Sigmoid colon (tissue), 7 donors: ENCODE results near the gene SESN3. TPM values are rescaled to one million over a fixed set of nuclear protein-coding genes. Genes with fewer than 3 reads are reported as not detected.

Experiments
- DNase-seq: peaks from one replicate; pipeline ENCODE4 v3.0.0-alpha.2; 2019
- H3K27ac ChIP-seq, 4 donors: fragments of 200-600 bp; sonication (generic); one replicate each; pipeline ENCODE4 v1.5.1; 2016 to 2019; ENCODE audit warnings: mild to moderate bottlenecking in 1 of 4
- H3K27me3 ChIP-seq, 3 donors: fragments of 200-600 bp; sonication (generic); one replicate each; pipeline ENCODE4 v1.5.1; 2019; ENCODE audit warnings: mild to moderate bottlenecking in 1 of 3
- H3K36me3 ChIP-seq, 4 donors: fragments of 200-600 bp; sonication (generic); one replicate each; pipeline ENCODE4 v1.5.1; 2016 to 2019
- H3K4me1 ChIP-seq, 4 donors: fragments of 200-600 bp; sonication (generic); one replicate each; pipeline ENCODE4 v1.5.1; 2017 to 2019
- H3K4me3 ChIP-seq, 4 donors: fragments of 200-600 bp; sonication (generic); one replicate each; pipeline ENCODE4 v1.5.1; 2017 to 2019; ENCODE audit warnings: mild to moderate bottlenecking in 2 of 4, moderate library complexity in 1 of 4
- H3K9me3 ChIP-seq, 4 donors: fragments of 200-600 bp in 3 of 4; sonication (generic) in 3 of 4; one replicate each; pipeline versions ENCODE4 v1.5.1 to v1.6.1; 2013 to 2019
- EP300 ChIP-seq, 4 donors: sonication (generic); formaldehyde crosslinking; IDR thresholded peaks; one replicate each; pipeline ENCODE4 v1.6.1; 2017; ENCODE audit warnings: antibody characterized with exemption in 4 of 4
- POLR2A ChIP-seq, 2 donors: fragments of 450-650 bp; IDR thresholded peaks; one replicate each; pipeline ENCODE4 v1.6.1; 2016; ENCODE audit warnings: antibody characterized with exemption in 2 of 2, mild to moderate bottlenecking in 2 of 2, moderate library complexity in 2 of 2
- POLR2AphosphoS5 ChIP-seq, 4 donors: sonication (generic); formaldehyde crosslinking; IDR thresholded peaks; one replicate each; pipeline ENCODE4 v1.6.1; 2017; ENCODE audit warnings: antibody characterized with exemption in 4 of 4
- WGBS, 2 donors: extraction: QIAGEN DNeasy Blood & Tissue Kit; methylation state at CpG; one replicate each; pipeline ENCODE4 v1.1.7; 2013; 5-methylcytosine and 5-hydroxymethylcytosine counted together
- intact Hi-C: fragments of 100-400 bp; cut with DNase I; formaldehyde crosslinking; loops from one replicate; pipeline ENCODE4 v1.15.1; 2023
- polyA plus RNA-seq, 3 donors: library from polyadenylated mRNA; stranded (reverse); fragments of 200-250 nt; gene quantifications; one replicate each; pipeline ENCODE4 v1.2.3, GENCODE V29; 2013
- total RNA-seq, 4 donors: library from RNA; depleted of rRNA; stranded (reverse); fragments of >200 nt; gene quantifications; one replicate each; pipeline ENCODE4 v1.1.0, GENCODE V29; 2016
- TF ChIP-seq, protein P1 (sequence below), 4 experiments: fragments of 450-650 bp in 3 of 4; fragments of 200-600 bp in 1 of 4; IDR thresholded peaks; one replicate each; pipeline ENCODE4 v1.5.1; 2016 to 2019; ENCODE audit warnings: antibody characterized with exemption in 4 of 4, mild to moderate bottlenecking in 3 of 4, moderate library complexity in 2 of 4
- donor health status: healthy with polysubstance abuse.
- donor health status: Bipolar disorder and iron deficiency.
- donor health status: healthy.

Gene SESN3
- total and polyA plus RNA-seq, 7 donors: 2.1 to 20.8 (median 8.7) TPM

DNA sequence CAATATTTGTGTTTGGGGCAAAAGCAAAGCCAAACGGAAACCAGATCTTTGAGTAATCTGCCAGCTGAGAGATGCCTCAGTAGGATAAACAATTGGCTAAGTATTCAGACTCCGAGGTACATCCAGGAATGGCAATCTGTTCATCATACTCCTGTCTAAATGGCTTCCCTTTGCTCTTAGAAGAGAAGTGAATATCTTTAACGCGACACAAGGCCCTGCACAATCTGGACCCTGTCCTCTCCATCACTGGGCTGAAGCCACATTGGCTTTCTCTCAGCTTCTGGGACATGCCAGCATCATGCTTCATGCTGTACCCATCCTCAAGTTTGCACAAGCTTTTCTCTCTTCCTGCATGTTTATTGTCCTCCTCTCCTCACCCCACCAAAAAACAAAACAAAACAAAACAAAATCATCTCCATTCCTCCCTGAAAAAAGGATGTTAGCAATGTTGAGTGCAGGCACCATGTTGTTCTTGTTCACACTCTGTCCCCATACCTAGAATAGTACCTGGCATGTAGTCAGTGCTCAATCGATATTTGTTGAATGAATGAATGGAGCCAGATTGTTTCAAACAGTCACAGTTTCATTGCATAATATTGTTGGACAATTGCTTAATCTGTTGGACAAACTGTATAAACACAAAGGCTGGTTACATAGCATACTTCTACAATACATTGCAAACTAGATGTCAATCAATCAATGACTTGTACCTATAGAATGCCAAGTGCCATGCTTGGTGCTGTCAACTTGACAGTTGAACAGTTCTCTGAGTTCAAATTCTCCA, 38.2 kb upstream of the SESN3 start:
- 88 to 90% methylated on average over 5 of the region's 5 CpGs for WGBS, 2 donors
- Histone ChIP-seq H3K36me3 (no peaks in the 10 kb centered on the region), H3K27me3 (no peaks in the 10 kb centered on the region), H3K27ac (no peak overlapping the region), H3K4me3 (no peak overlapping the region), H3K9me3 (no peaks in the 10 kb centered on the region), H3K4me1 (peaks cover 0 to 22% (median 19%) of the 10 kb centered on the region in 4 donors)
- no peak for DNase-seq
- intact Hi-C loops: no loop called here
- TF ChIP-seq POLR2AphosphoS5 (IDR thresholded peaks at IDR 0.05): no peak
- TF ChIP-seq, protein P1, sequence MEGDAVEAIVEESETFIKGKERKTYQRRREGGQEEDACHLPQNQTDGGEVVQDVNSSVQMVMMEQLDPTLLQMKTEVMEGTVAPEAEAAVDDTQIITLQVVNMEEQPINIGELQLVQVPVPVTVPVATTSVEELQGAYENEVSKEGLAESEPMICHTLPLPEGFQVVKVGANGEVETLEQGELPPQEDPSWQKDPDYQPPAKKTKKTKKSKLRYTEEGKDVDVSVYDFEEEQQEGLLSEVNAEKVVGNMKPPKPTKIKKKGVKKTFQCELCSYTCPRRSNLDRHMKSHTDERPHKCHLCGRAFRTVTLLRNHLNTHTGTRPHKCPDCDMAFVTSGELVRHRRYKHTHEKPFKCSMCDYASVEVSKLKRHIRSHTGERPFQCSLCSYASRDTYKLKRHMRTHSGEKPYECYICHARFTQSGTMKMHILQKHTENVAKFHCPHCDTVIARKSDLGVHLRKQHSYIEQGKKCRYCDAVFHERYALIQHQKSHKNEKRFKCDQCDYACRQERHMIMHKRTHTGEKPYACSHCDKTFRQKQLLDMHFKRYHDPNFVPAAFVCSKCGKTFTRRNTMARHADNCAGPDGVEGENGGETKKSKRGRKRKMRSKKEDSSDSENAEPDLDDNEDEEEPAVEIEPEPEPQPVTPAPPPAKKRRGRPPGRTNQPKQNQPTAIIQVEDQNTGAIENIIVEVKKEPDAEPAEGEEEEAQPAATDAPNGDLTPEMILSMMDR (IDR thresholded peaks at IDR 0.05): no peak
- no peak for TF ChIP-seq EP300 (IDR thresholded peaks at IDR 0.05)
- TF ChIP-seq POLR2A (IDR thresholded peaks at IDR 0.05): no peak

DNA sequence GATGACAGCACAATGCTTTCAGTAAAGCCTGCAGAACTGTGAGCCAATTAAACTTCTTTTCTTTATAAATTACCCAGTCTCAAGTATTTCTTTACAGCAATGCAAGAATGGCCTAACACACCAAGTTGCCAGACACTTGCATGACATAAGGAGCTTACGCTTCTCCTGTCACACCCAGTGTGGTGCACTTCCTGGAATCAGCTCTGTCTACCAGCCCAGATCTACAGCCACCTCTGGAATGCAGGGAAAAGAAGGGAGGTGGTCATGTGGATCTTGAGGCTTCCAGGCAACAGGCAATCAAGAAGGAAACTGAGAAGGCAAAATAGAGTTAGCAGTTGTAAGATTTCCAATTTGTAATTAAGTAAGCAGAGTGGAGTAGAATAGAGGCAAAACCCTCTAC, 37.4 kb upstream of the SESN3 start:
- no peak overlapping the region for H3K27ac ChIP-seq
- WGBS, 2 donors: 73 to 91% methylated on average over 1 of the region's 1 CpG
- TF ChIP-seq POLR2AphosphoS5 (IDR thresholded peaks at IDR 0.05) (no peak), EP300 (IDR thresholded peaks at IDR 0.05) (no peak), POLR2A (IDR thresholded peaks at IDR 0.05) (no peak)
- TF ChIP-seq, protein P1 (IDR thresholded peaks at IDR 0.05): no peak
- H3K27me3 ChIP-seq: no peaks in the 10 kb centered on the region
- H3K4me3 ChIP-seq: no peak overlapping the region
- no peaks in the 10 kb centered on the region for H3K9me3 ChIP-seq
- peaks cover 0 to 22% (median 19%) of the 10 kb centered on the region in 4 donors for H3K4me1 ChIP-seq
- intact Hi-C loops: no loop called here
- DNase-seq: no peak
- H3K36me3 ChIP-seq: no peaks in the 10 kb centered on the region

DNA sequence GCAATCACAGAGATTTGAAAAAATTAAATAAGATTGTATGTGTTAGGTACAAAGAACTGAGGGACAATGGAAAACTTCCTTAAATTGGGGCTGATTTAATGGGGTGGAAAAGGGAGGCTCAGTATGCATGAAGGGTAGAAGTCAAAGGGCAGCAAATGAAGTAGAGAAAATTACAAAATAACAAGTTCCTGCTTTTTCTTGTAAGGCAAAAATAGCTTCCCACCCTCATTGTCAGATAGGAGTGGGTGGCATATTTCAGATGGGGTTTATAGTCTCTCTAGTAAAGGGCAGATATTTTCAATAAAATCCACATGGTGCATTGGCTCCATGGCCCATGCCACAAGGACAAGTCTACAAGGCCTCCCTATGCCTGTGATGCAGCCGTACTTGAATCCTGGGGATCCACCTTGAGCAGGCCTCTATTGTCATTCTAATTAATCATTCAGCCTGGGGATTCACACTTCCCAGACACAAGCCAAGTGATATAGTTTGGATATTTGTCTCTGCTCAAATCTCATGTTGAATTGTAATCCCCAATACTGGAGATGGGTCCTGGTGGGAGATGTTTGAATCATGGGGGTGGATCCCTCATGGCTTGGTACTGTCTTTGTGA, 36.7 kb upstream of the SESN3 start:
- no peak for DNase-seq
- H3K36me3 ChIP-seq: no peaks in the 10 kb centered on the region
- TF ChIP-seq, protein P1 (IDR thresholded peaks at IDR 0.05): no peak
- TF ChIP-seq POLR2A (IDR thresholded peaks at IDR 0.05) (no peak), POLR2AphosphoS5 (IDR thresholded peaks at IDR 0.05) (no peak), EP300 (IDR thresholded peaks at IDR 0.05) (no peak)
- intact Hi-C loops: no loop called here
- H3K4me1 ChIP-seq: peaks cover 0 to 22% (median 19%) of the 10 kb centered on the region in 4 donors
- WGBS, 2 donors: 43 to 96% methylated on average over 1 of the region's 1 CpG
- H3K27me3 ChIP-seq: no peaks in the 10 kb centered on the region
- peak overlapping the region in 3 of 4 donors; percentile 39 to 66 (median 49) for H3K27ac ChIP-seq
- H3K4me3 ChIP-seq: no peak overlapping the region
- H3K9me3 ChIP-seq: no peaks in the 10 kb centered on the region

DNA sequence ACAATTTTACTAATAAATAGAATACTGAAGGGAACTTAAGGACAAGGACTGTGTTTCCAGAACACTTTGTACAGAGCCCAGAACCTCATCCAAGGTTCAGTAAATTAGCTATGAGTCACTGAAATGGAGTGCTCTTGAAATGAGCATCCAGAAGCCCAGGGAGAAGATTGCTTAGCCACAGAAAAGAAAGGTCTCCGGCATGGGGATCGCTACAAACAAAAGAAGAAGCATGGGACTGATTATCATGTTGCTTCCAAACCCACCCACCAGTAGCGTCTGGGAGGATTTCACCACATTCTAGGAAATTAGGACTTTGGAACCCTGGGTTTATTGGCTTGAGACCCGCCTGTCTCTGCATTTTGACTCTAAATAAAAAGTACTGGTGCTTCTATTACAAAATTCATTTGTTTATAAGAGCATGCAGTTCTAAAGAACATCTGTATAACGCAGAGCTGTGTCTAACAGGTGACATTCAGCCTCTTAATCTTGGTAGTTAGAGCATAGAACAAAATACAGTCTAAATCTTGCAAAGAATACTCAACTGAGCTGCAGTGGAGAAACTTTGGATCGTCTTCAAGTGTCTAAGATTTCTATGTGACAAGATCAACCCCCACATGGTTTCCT, 35.9 kb upstream of the SESN3 start:
- Histone ChIP-seq H3K27me3 (no peaks in the 10 kb centered on the region), H3K36me3 (no peaks in the 10 kb centered on the region), H3K4me1 (peaks cover 0 to 22% (median 19%) of the 10 kb centered on the region in 4 donors), H3K9me3 (no peaks in the 10 kb centered on the region), H3K4me3 (no peak overlapping the region), H3K27ac (peak overlapping the region; percentile 5 to 66 (median 44))
- TF ChIP-seq, protein P1 (IDR thresholded peaks at IDR 0.05): no peak
- TF ChIP-seq POLR2A (IDR thresholded peaks at IDR 0.05): no peak
- peak in 3 of 4 donors; percentile 39 to 64 (median 57) for TF ChIP-seq POLR2AphosphoS5 (IDR thresholded peaks at IDR 0.05)
- TF ChIP-seq EP300 (IDR thresholded peaks at IDR 0.05): peak in 3 of 4 donors; percentile 10 to 74 (median 67)
- intact Hi-C loops: no loop called here
- 74 to 87% methylated on average over 6 of the region's 6 CpGs for WGBS, 2 donors
- DNase-seq: peak; percentile 78
